GM20000 (cell line): ENCODE results near the gene HIP1R.

Experiments used
- DNase-seq: peaks from one replicate; pipeline ENCODE4 v3.0.0; 2012; ENCODE audit warnings: low spot score
- CTCF ChIP-seq: IDR thresholded peaks from 2 replicates; pipeline ENCODE4 v1.5.1; 2012; ENCODE audit warnings: mild to moderate bottlenecking, control low read depth; ENCODE audit errors: extremely low read depth, missing control alignments

Gene HIP1R

GRCh38 chr12:122834921-122835749, at the start of gene HIP1R:
TSS of gene HIP1R (plus strand) at chr12:122835457. CDS start at chr12:122835551, 94 bp downstream.
- no peak for TF ChIP-seq CTCF
- peak; percentile 90 for DNase-seq

GRCh38 chr12:122785503-122785902, 49.8 kb upstream of the HIP1R start:
- no peak for TF ChIP-seq CTCF

GRCh38 chr12:122788387-122788786, 46.9 kb upstream of the HIP1R start:
- no peak for TF ChIP-seq CTCF
- DNase-seq = no peak

More at GRCh38 chr12:122785503-122785902, 49.8 kb upstream of the HIP1R start:
- DNase-seq = no peak

GRCh38 chr12:122789637-122790036, 45.6 kb upstream of the HIP1R start:
- DNase-seq = no peak
- TF ChIP-seq CTCF = no peak

GRCh38 chr12:122790393-122791075, 44.7 kb upstream of the HIP1R start:
- no peak for TF ChIP-seq CTCF
- no peak for DNase-seq

GRCh38 chr12:122793685-122794106, 41.6 kb upstream of the HIP1R start:
- peak; percentile 67 for DNase-seq
- no peak for TF ChIP-seq CTCF

- no peak for TF ChIP-seq CTCF
- DNase-seq = no peak
Measured at GRCh38 chr12:122795807-122796206, 39.5 kb upstream of the HIP1R start.
